ENCODE results near the gene PDZD2.
"Not testable (repeated sequence)": the region's sequence is repeated elsewhere in the genome, so short reads cannot be mapped to it uniquely, and the experiment has no call there.

PDZD2 gene

DNA sequence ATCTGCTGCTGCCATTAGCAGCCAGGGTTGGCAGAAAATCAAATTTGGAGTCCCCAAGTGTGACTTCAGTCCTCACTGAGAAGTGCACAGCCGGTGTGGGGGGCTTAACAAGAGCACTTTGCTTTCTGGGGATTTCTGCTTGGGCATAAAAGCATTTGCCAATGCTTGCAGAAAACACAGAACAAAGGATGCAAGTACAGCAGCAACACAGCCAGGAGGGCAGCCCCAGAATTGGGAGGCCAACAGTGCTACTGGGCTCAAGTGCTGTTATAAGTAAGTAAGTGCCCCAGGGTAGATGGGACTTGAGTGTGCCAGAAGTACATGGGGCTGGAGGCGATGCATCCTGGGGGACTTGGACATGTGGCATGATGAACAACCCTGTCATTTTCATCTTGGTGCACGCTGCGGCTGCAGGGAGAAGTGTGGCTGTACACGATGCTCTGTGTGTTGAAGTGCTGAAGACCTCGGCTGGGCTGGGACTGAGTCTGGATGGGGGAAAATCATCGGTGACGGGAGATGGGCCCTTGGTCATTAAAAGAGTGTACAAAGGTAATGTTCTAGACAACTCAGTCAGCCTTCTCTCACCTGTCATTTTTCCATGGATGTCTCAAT lies 461.9 kb downstream of the PDZD2 start:
- DNase-seq (ENCODE audit: low read depth in 2 of 2) = no peak

DNA sequence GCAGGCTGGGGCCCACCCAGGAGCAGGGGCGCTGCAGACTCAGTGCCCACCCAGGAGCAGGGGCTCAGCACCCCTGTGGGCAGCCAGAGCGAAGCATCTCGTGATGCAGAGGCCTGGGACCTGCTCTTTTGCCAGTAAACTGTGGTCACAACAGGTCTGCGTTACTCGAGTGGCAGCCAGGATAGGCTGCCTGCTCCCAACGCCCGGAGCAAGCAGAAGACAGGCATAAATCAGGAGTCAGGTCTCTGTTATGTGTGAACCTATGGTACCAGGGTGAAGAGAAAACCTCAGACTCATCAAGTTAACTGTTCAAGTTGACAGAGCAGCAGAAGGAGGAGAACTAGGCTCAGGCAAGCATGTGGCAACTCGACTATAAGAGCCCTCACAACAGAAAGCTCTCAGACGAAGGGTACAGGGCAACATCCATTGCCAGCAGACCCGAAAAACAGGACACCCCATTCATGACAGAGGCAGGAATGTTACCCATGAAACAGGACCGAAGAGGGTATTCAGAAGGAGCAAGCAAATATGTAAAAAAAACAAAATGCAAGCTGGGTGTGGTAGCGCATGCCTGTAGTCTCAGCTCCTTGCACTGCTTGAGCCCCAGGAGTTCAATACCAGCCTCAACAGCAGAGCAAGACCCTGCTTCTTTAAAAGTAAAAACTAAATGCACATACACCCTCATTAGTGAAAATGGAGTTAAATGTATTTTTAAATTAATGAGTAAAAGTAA lies 463.5 kb downstream of the PDZD2 start:
- no peak for DNase-seq (ENCODE audit: low read depth in 2 of 2)

DNA sequence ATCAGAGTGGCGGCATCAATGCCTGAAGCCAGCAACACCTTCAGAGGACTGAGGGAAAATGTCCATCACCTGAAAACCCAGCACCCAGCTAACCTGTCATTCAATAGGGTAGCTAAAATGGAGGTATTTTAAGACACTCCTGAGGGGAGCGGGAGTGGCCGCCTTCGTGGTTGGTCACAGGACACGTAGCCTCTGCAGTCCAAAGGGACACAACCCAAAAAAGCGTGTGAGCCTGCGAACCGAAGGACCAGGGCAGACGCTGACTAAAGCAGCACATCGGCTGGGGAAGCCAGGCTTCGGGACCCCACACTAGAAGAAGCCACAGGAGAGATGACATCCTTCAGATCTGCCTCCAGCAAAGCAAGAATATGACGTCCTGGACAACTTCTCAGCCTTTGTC lies 464.6 kb downstream of the PDZD2 start:
- DNase-seq (ENCODE audit: low read depth in 2 of 2) = no peak

DNA sequence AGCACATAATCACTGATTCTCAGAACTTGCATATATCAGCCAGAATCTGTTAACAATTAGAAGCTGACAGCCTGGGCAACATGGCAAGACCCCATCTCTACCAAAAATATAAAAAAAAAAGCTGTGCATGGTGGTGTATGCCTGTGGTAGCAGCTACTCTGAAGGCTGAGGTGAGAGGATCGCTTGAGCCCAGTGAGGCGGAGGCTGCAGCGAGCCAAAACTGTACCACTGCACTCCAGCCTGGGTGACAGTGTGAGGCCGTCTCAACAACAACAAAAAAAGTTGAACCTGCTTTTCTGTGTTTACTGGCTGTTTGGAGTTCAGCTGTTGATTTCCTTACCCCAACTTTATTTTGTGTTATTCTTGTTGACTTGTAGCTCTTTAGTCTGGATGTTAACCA lies 468.4 kb downstream of the PDZD2 start:
- no peak for DNase-seq (ENCODE audit: low read depth in 2 of 2)

DNA sequence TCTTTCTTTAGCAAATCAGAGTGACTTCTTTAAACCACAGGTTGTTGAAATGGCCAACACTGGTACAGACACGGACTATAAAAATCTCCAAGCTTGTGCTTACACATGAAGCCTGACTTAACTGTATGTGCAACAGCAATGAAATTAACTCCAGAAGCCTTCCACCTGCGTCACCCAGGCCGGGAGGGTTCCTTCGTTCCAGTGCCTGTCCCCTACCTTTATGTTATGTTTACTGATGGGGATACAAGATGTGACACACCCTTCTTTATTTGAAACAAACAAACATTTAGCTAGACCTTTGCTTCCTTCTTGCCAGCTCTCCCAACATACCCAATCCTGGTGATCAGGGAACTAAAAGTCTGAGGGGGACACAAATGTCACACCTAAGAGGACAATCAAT lies 469.2 kb downstream of the PDZD2 start:
- DNase-seq (ENCODE audit: low read depth in 2 of 2) = no peak

DNA sequence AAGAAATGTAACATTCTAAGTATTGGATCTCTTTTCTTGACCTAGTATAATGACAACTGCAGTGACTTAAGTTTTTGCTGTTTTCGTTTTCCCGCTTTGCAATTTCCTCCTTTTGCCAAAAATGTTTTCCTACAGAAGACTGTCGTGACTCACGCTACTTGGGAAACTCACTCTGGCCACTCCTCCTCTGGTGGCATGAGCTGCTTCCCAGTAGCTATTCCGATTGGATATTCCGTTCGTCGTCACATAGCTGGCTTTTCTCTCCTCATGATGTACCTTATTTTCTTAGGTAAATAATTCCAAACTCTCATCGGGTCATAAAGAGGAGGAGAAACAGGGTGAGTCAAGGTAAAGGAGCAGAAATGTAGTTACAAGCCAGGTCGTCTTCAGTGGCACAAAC lies 470.3 kb downstream of the PDZD2 start:
- DNase-seq (ENCODE audit: low read depth in 2 of 2) = no peak

DNA sequence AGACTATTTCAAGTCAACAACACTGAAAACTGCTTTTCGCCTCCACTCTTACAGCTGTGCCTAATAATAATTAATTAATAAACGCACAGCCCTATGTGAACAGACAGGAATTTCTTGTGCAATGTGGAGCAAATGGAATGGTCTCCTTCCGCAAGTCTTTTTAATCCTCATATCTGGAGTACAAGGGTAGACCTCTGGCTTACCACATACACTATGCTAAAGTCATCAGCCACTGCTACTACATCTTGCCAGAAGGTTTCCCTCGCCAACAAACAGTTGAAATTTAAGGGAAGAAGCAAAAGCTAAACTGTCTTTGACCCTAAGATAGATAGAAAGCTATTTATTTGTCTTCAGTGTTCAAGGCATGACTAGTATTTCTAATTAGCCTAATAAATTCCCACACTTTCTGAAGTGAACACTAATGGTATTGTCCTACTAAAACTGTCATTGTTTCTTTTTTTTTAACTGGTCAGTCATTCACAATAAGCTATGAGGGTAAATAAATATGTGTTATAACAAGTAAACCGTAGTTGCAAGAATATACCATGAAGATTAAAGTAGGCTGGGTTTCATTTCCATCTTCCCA lies 471.3 kb downstream of the PDZD2 start:
- no peak for DNase-seq (ENCODE audit: low read depth in 2 of 2)

DNA sequence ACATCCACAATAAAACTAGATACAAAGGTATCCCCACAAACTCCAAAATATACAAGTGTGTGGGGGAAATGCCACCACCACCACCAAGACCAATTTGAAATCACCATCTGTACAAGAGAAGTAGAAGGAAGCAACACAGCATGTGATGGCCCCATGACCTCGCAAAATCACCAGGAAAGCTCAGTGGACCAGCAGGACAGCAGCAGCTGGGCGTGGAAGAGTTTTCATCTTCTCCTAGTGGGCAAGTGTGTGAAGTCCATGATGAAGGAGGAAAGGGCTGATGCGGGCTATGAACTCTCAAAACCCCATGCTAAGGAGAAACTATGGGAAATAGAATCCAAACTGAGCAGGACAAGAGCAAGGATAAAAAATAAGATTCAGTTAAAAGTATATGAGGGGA lies 477.1 kb downstream of the PDZD2 start:
- DNase-seq (ENCODE audit: low read depth in 2 of 2) = no peak

DNA sequence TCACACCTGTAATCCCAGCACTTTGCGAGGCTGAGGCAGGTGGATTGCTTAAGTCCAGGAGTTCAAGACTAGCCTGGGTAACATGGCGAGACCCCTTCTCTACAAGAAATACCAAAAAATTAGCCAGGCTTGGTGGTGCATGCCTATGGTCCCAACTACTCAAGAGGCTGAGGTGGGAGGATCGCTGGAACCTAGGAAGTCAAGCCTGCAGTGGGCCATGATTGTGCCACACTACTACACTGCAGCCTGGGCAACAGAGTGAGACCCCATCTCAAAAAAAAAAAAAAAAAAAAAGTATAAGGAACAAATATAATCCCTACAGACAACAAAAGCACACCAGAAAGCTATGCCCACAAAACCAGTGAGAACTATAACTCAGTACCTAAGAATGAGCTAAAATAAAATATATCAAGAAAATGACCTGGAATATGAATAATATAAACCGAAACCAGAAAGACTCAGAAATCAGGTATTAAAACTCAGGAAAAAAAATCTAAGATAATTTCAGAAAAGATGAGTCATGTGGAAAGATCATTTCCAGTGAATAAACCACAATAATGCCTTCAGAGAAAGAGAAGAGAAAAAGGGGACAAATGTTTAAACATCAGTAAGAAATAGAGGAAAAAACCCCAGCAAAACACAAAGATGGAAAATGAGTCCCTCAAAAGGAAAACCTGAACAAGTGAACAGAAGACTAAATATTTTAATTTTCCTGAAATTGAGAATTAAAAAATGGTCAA lies 477.8 kb downstream of the PDZD2 start:
- DNase-seq (ENCODE audit: low read depth in 2 of 2) = no peak

DNA sequence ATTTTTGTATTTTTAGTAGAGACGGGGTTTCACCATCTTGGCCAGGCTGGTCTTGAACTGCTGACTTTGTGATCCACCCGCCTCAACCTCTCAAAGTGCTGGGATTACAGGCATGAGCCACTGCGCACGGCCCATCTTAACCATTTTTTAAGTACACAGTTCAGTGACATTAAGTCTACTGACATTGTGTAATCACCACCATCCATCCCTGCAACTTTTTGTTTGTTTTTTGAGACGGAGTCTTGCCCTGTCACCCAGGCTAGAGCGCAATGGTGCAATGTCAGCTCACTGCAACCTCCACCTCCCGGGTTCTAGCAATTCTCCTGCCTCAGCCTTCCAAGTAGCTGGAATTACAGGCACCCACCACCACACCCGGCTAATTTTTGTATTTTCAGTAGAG lies 480.0 kb downstream of the PDZD2 start:
- DNase-seq (ENCODE audit: low read depth in 2 of 2) = not testable (repeated sequence)

DNA sequence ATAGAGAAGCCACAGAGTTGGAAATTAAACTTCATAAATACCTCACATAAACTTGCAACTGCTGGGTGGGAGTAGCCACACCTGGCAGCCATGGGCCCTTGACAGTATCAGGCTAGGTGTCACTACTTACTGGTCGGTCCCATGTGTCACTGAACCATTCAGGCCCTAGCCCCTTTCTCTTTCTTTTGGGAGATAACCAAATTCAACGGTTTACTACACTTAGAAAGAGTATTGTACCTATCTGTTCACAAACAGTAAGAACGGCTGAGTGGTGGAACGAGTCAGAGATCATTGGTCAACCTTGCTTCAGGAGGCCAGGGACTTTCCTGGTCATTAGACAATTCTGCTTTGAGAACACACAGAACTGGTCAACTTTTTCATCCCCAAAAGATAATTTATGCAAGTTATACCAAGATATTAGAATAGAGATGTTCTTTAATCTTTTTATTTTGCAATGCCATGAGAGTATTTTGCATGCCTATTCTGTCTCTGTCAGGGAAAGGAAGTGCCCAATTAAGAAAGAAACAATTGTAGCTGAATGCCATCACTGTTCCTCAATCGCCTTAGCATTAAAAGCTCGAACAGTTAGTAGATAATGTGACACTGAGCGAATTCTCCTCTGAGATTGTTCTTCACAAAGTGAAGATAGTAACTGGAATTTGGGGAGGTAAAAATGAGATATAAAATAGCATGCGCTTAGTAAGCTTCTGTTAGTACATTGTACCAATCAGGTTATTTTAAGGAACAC lies 484.3 kb downstream of the PDZD2 start:
- no peak for DNase-seq (ENCODE audit: low read depth in 2 of 2)

DNA sequence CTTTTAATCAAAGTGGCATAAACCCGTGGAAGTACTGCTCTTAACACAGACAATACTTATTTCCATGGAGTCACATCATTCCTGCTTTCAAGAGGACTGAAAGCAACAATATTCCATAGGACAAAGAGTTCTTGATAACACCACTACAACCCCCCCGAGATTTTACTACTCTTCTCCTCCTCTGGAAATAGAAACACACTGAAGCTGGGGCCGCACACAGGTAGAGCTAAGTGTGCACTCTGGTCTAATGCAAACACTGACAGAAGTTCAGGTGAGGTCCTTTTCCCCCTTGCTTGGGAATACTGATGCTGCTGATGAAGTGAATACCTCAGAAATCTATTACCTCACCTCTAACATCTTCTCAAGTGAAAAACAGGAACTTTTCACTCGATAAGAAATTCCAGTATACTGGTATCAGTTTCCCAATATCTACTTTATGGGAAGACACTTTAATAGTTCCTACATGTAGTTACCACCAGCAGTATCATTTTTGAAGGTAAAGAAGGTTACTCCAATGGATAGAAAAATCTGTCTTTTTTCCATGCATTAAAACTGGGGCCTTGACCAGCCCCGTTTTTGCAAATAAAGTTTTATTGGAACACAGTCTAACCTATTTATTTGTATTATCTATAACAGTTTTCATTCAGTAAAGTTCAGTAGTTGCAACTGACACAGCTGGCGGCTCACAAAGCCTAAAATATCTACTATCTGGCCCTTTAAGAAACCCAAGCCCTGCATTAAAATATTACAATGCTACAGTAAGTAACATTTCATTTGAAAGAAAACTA lies 485.2 kb downstream of the PDZD2 start:
- DNase-seq (ENCODE audit: low read depth in 2 of 2) = no peak

DNA sequence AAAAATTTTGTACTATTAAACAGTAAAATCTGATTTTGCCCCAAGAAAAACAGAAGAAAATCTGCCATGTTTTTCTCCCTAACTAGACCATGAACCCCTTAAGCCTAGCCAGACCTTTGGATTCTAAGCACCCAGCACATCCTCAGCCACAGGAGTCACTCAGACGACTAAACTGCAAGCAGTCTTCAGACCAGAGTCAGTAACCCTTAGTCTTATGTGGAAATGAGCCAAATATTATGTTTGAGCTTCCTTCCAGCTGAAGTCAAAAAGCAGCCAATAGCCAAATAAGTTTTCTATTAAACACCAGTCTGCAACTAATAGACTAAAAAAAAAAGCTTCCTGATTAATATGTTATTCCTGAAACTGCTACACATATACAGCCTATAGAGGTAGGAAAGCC lies 487.8 kb downstream of the PDZD2 start:
- DNase-seq (ENCODE audit: low read depth in 2 of 2) = no peak

DNA sequence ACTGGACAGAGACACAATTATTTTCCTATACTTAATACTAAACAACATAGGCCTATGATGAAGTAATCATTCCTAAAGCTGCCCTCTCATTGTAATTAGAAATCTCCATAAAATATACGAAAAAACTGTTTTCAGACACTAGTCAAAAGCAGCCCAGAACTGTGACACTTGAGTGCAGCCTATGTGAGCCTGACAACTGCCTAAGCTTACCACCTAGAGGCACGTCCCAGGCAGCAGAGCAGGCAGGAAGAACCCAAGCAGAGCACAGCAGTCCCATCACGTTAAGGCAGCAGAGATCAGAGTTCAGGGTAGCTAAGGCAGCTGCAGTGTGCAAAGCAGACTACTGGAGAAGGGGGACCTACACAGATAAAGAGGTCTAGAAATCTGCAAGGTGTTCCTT lies 488.8 kb downstream of the PDZD2 start:
- no peak for DNase-seq (ENCODE audit: low read depth in 2 of 2)

DNA sequence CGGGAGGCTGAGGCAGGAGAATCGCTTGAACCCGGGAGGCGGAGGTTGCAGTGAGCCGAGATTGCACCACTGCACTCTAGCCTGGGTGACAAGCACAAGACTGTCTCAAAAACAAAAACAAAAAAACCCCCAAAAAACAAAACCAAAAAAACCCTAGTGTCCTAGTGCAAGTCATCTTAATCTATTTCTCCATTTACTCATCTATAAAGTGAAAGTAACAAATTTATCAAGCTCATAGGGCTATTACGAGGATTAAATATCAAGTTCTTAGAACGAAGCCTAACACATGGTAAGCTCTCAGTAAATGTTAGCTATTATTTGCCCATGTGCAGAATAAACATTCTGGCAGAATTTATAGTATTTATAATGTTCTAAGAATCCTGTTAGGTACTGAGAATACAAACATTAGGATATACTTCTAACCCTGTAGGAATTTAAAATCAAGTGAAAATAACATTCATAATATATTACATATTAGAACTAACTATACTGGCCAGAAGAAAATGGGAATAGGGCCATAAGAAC lies 490.2 kb downstream of the PDZD2 start:
- no peak for DNase-seq (ENCODE audit: low read depth in 2 of 2)

DNA sequence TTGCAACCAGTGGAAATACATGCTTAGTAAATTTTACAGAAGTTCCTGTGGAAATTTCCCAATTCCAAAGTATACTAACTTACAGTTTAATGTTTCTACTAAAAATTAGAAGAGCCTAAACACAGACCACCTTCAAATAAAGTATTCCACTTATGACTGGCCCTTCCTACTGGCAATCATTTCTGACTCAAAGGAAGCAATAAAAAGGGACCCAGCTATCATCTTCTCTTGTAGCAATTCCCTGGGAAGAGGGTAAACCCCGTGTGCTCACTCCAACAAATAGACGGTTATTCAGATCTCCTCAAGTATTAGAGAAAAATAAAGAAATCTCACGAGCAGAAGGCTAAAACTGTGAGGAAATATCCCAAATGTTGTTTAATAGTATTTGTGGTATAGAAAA lies 491.9 kb downstream of the PDZD2 start:
- DNase-seq (ENCODE audit: low read depth in 2 of 2) = no peak

DNA sequence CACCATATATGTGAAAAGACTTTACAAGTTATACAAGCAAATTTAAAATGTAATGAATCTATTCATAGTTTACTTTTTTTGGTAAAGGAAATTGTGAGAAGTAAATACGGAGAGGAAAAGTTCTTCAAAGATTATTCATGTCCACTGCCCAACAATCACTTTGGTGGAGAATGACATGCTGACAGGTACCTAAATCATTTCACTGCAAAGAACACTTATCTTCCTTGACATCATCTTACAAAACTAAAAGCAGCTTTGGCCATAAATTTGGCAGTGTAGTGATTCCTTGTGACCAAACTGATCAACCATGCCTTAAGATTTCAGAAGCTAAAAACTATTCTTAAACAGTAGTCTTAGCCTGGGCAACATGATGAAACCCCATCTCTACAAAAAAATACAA lies 492.7 kb downstream of the PDZD2 start:
- DNase-seq (ENCODE audit: low read depth in 2 of 2) = no peak

DNA sequence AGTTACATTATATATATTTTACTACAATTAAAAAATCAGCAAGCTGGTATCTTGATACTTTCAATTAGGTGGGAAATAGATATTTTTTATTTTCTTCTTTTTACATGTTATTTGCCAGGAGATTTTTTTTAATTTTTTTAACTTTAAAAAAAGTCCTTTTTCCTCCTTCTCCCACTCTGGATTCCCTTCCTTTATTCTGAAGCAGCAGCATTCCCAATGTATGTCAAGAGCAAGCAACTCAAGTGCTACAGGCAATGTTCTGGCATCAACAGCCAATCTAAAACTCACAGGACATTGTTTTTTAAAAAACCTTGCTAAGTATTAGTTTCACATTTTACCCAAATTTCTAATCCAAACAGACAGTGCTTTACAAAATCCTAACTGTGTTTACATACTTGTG lies 493.8 kb downstream of the PDZD2 start:
- no peak for DNase-seq (ENCODE audit: low read depth in 2 of 2)

DNA sequence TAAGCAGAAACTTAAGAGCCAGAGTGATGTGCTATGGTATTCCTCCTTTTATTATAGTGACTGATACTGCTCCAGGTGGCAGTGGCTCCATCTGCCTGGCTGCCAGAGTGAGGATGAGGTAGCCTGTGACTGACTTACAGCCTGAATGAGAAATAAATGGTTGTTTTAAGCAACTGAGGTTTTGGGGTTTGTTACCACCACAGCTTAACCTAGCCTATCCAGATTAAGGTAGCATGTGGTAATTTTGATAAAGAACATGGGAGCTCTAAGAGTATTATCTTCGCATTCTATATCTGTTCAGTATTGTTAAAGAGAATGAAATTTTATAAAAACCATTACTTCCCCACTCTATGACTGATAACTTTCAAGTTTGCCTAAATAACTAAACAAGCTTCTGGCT lies 496.2 kb downstream of the PDZD2 start:
- no peak for DNase-seq (ENCODE audit: low read depth in 2 of 2)

DNA sequence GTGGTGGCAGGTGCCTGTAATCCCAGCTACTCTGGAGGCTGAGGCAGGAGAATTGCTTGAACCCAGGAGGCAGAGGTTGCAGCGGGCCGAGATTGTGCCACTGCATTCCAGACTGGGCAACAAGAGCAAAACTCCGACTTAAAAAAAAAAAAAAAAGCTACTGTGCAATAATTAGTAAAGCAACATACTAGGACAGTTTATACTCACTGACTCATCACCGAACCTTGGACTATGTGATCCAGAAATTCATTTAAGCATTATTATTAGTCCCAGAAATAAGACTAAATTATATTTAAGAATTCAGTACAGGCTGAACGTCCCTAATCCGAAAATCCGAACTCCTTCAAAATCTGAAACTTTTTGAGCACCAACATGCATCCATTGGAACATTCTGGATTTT lies 497.4 kb downstream of the PDZD2 start:
- DNase-seq (ENCODE audit: low read depth in 2 of 2) = no peak

All from stimulated activated CD8-positive, alpha-beta memory T cell treated with anti-CD3 and anti-CD28 coated beads, Interleukin-15, amount 100 ng/mL, for 48 hours (primary cell).